SK-N-MC (cell line): ENCODE measurements around the gene KIRREL2.

Experiments used
- EZH2 ChIP-seq: fragments of 200-600 bp; sonication (generic); IDR thresholded peaks from one replicate; pipeline ENCODE4 v1.6.1; 2017; ENCODE audit warnings: antibody characterized with exemption
- FOXP2 ChIP-seq: optimal IDR thresholded peaks from 2 replicates; pipeline ENCODE3; 2011; ENCODE audit warnings: mild to moderate bottlenecking, moderate library complexity; ENCODE audit not compliant: insufficient read depth; ENCODE audit errors: extremely low read length, control extremely low read depth
- POLR2AphosphoS5 ChIP-seq: IDR thresholded peaks from 2 replicates; pipeline ENCODE4 v1.6.1; 2012; ENCODE audit warnings: mild to moderate bottlenecking, low read depth, low read length, borderline replicate concordance

DNA sequence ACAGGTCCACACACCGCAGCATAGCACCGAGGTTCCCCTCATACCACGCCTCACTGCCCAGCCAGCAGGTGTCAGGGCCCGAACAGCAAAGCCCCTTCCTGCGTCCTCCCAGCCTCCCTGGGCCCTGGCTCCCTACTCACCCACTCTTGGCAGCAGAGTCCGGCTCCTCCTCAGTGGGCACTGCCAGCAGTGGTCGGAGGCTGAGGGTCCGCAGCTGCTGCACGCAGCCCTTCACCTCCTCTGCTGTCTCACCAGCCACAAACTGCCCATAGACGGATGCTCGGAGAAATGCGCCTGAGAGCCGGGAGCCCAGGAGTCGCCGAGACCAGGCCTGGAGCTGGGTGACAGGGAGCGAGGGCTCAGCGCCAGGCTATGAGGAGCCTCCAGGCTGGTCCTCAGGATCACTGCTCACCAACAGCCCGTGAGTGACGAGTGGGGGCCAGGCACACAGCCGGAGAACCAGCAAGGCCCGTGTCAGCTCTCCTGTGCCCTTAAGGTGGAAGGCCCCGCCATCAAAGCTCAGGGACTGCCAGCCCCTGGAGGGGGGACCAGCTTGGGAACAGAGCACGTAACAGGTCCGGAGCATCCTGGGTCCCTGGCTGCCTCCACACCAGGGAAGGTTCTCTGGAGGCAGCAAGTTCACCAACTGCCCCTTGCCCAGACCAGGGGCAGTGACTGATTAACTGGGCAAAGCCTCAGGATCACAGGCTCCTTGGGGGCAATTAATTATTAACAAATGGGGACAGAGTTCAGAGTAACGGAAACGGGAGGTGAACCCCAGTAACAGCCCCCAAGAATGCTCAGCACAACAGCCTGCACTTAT lies 44.3 kb upstream of the KIRREL2 start, which contains the start of gene PRODH2:
- TF ChIP-seq POLR2AphosphoS5 (no peak), EZH2 (no peak), FOXP2 (no peak)
